K562 (cell line): Measurements from ENCODE around the gene SON. TPM values are rescaled to one million over a fixed set of nuclear protein-coding genes. Genes with fewer than 3 reads are reported as not detected.

Source experiments
- BACH1 ChIP-seq: fragments of 200-800 bp; sonication (Bioruptor generic); IDR thresholded peaks from 2 replicates; pipeline ENCODE4 v1.6.1; 2016; ENCODE audit warnings: missing genetic modification characterization, missing compliant biosample characterization
- CCNT2 ChIP-seq: IDR thresholded peaks from 2 replicates; pipeline ENCODE4 v1.6.1; 2011; ENCODE audit warnings: borderline replicate concordance, low read depth, mild to moderate bottlenecking, moderate library complexity, mixed read lengths, low read length; ENCODE audit not compliant: insufficient read length; ENCODE audit errors: extremely low read depth
- DIDO1 ChIP-seq: fragments of 450-650 bp; IDR thresholded peaks from 2 replicates; pipeline ENCODE4 v1.6.1; 2016; ENCODE audit warnings: low read depth, missing biosample characterization, missing genetic modification characterization
- ETS1 ChIP-seq: conservative IDR thresholded peaks from 2 replicates; pipeline ENCODE4 v1.6.1; 2011; ENCODE audit warnings: low read depth, mild to moderate bottlenecking, low read length; ENCODE audit not compliant: control insufficient read depth
- HCFC1 ChIP-seq: IDR thresholded peaks from 2 replicates; pipeline ENCODE4 v1.6.1; 2012; ENCODE audit warnings: low read depth, low read length, improper control_type of control experiment
- ID3 ChIP-seq, 2 experiments: fragments of 250-450 bp in 1 of 2; fragments of 450-650 bp in 1 of 2; sonication (Bioruptor Pico) in 1 of 2; IDR thresholded peaks; 2 replicates each; pipeline versions ENCODE4 v1.6.1 to v1.8.0; 2016 to 2021; ENCODE audit warnings: mild to moderate bottlenecking in 2 of 2, moderate library complexity in 2 of 2, missing compliant biosample characterization in 1 of 2, missing genetic modification characterization in 1 of 2
- MTF1 ChIP-seq: fragments of 250-450 bp; sonication (Bioruptor Pico); IDR thresholded peaks from 2 replicates; pipeline ENCODE4 v1.9.0; 2021; ENCODE audit warnings: moderate library complexity, mild to moderate bottlenecking, inconsistent platforms, borderline replicate concordance
- NR3C1 ChIP-seq: sonication (generic); formaldehyde crosslinking; IDR thresholded peaks from 2 replicates; pipeline ENCODE4 v1.8.1; 2022; ENCODE audit warnings: missing genetic modification reagents
- PYGO2 ChIP-seq: fragments of 450-650 bp; IDR thresholded peaks from 2 replicates; pipeline ENCODE4 v1.6.1; 2016; ENCODE audit warnings: mild to moderate bottlenecking, missing genetic modification characterization, moderate library complexity, missing compliant biosample characterization
- TAF7 ChIP-seq: fragments of 450-650 bp; IDR thresholded peaks from 2 replicates; pipeline ENCODE4 v1.6.1; 2016; ENCODE audit warnings: missing genetic modification characterization, missing compliant biosample characterization
- XRCC3 ChIP-seq: fragments of 450-650 bp; IDR thresholded peaks from 2 replicates; pipeline ENCODE4 v1.6.1; 2017; ENCODE audit warnings: mild to moderate bottlenecking, moderate library complexity
- ZNF175 ChIP-seq: fragments of 200-800 bp; sonication (Bioruptor generic); IDR thresholded peaks from 2 replicates; pipeline ENCODE4 v1.6.1; 2016; ENCODE audit warnings: low read depth, mild to moderate bottlenecking, missing genetic modification characterization, missing compliant biosample characterization
- ZNF282 ChIP-seq: sonication (generic); formaldehyde crosslinking; IDR thresholded peaks from 2 replicates; pipeline ENCODE4 v1.8.1; 2023; ENCODE audit warnings: missing genetic modification reagents
- ZNF316 ChIP-seq: fragments of 450-650 bp; IDR thresholded peaks from 2 replicates; pipeline ENCODE4 v1.6.1; 2016
- ZNF41 ChIP-seq: fragments of 250-450 bp; sonication (Bioruptor Pico); conservative IDR thresholded peaks from 2 replicates; pipeline ENCODE4 v1.4.0; 2020; ENCODE audit warnings: mild to moderate bottlenecking
- ZNF551 ChIP-seq: fragments of 250-450 bp; sonication (Bioruptor Pico); IDR thresholded peaks from 2 replicates; pipeline ENCODE4 v1.5.0; 2021; ENCODE audit warnings: mild to moderate bottlenecking, moderate library complexity
- ZNF778 ChIP-seq: fragments of 450-650 bp; formaldehyde crosslinking; IDR thresholded peaks from 2 replicates; pipeline ENCODE4 v1.4.0; 2020; ENCODE audit warnings: mild to moderate bottlenecking, moderate library complexity
- polyA plus RNA-seq, 8 experiments: library from polyadenylated mRNA; depleted of rRNA in 4 of 8; stranded (reverse) in 5 of 8; unstranded in 3 of 8; fragments of >200 nt; fragmentation: Nextera tagmentation in 2 of 8; fragmentation: Illumina TruSeq in 1 of 8; extraction: Ambion mirVana in 2 of 8; extraction: Trizol in 1 of 8; gene quantifications; 2 replicates each; pipeline versions ENCODE4 v1.2.1 to v1.2.3, GENCODE V29; 2011 to 2014; ENCODE audit warnings: inconsistent platforms in 1 of 8, missing spikeins in 1 of 8
- total RNA-seq, 7 experiments: library from RNA; depleted of rRNA in 6 of 7; stranded (reverse); fragments of >200 nt in 6 of 7; fragmentation: Illumina TruSeq in 2 of 7; extraction: Trizol in 2 of 7; gene quantifications; 2 replicates each; pipeline versions ENCODE4 v1.2.1 to v1.2.3, GENCODE V29; 2011 to 2021; ENCODE audit warnings: low replicate concordance in 1 of 7
- TF ChIP-seq, protein P1 (sequence below): IDR thresholded peaks from 2 replicates; pipeline ENCODE4 v1.6.1; 2016; ENCODE audit warnings: missing genetic modification characterization, missing compliant biosample characterization
- TF ChIP-seq, protein P2 (sequence below): fragments of 250-450 bp; sonication (Bioruptor Pico); IDR thresholded peaks from 2 replicates; pipeline ENCODE4 v1.8.0; 2022; ENCODE audit warnings: moderate library complexity, mild to moderate bottlenecking, inconsistent platforms
- TF ChIP-seq, protein P3 (sequence below): fragments of 250-450 bp; sonication (Bioruptor Pico); IDR thresholded peaks from 2 replicates; pipeline ENCODE4 v1.5.0; 2021
- TF ChIP-seq, protein P4 (sequence below): fragments of 250-450 bp; sonication (Bioruptor Pico); IDR thresholded peaks from 2 replicates; pipeline ENCODE4 v1.8.0; 2021; ENCODE audit warnings: moderate library complexity, mild to moderate bottlenecking, inconsistent platforms

SON gene
- total and polyA plus RNA-seq, 9 of the 15 experiments (the other 6 are each of a cell fraction or from before 2014, with no cell fraction given), result 105 to 742 (median 187) TPM

GRCh38 chr21:33588485-33589335 is 45.9 kb downstream of the SON start, which contains the start of gene DONSON (continued):
- TF ChIP-seq, protein P1, sequence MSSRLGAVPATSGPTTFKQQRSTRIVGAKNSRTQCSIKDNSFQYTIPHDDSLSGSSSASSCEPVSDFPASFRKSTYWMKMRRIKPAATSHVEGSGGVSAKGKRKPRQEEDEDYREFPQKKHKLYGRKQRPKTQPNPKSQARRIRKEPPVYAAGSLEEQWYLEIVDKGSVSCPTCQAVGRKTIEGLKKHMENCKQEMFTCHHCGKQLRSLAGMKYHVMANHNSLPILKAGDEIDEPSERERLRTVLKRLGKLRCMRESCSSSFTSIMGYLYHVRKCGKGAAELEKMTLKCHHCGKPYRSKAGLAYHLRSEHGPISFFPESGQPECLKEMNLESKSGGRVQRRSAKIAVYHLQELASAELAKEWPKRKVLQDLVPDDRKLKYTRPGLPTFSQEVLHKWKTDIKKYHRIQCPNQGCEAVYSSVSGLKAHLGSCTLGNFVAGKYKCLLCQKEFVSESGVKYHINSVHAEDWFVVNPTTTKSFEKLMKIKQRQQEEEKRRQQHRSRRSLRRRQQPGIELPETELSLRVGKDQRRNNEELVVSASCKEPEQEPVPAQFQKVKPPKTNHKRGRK (tag), result no peak
- TF ChIP-seq, protein P2, sequence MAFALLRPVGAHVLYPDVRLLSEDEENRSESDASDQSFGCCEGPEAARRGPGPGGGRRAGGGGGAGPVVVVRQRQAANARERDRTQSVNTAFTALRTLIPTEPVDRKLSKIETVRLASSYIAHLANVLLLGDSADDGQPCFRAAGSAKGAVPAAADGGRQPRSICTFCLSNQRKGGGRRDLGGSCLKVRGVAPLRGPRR (CRISPR knock-in tag), result no peak
- TF ChIP-seq, protein P3, sequence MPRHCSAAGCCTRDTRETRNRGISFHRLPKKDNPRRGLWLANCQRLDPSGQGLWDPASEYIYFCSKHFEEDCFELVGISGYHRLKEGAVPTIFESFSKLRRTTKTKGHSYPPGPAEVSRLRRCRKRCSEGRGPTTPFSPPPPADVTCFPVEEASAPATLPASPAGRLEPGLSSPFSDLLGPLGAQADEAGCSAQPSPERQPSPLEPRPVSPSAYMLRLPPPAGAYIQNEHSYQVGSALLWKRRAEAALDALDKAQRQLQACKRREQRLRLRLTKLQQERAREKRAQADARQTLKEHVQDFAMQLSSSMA (CRISPR knock-in tag), result peak; percentile 74; the same call in 1 of the 2 replicates
- TF ChIP-seq MTF1 (no peak), PYGO2 (no peak), ZNF175 (no peak), ID3 (CRISPR knock-in tag; IDR thresholded peaks at IDR 0.05) (no peak), ID3 (tag; IDR thresholded peaks at IDR 0.05) (no peak), ZNF551 (CRISPR knock-in tag) (no peak), HCFC1 (0 out of 2 replicates have a peak, but pooled peaks have one; percentile 4), NR3C1 (CRISPR knock-in tag) (no peak), ETS1 (peak; percentile 16; the same call in 1 of the 2 replicates), TAF7 (no peak), ZNF316 (no peak), ZNF282 (CRISPR knock-in tag) (peak; percentile 21; the same call in 1 of the 2 replicates), CCNT2 (peak; percentile 94), DIDO1 (tag) (no peak), XRCC3 (no peak), ZNF778 (CRISPR knock-in tag) (no peak), ZNF41 (CRISPR knock-in tag) (no peak), BACH1 (tag) (no peak)
- TF ChIP-seq, protein P4, sequence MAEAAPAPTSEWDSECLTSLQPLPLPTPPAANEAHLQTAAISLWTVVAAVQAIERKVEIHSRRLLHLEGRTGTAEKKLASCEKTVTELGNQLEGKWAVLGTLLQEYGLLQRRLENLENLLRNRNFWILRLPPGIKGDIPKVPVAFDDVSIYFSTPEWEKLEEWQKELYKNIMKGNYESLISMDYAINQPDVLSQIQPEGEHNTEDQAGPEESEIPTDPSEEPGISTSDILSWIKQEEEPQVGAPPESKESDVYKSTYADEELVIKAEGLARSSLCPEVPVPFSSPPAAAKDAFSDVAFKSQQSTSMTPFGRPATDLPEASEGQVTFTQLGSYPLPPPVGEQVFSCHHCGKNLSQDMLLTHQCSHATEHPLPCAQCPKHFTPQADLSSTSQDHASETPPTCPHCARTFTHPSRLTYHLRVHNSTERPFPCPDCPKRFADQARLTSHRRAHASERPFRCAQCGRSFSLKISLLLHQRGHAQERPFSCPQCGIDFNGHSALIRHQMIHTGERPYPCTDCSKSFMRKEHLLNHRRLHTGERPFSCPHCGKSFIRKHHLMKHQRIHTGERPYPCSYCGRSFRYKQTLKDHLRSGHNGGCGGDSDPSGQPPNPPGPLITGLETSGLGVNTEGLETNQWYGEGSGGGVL, result no peak
